ENCODE data around the gene AQP1. TPM values are rescaled to one million over a fixed set of nuclear protein-coding genes. Genes with fewer than 3 reads are reported as not detected.

AQP1 gene
- total RNA-seq, 1 donor from 2014 or later: not detected

GRCh38 chr7:30920021-30920583 lies 8.4 kb downstream of the AQP1 start:
- DNase-seq: peak; percentile 5
- Mint-ChIP-seq H3K4me1 (ENCODE audit: low read depth, unreplicated experiment) (peaks cover 5% of the 10 kb centered on the region), H3K9me3 (ENCODE audit: unreplicated experiment) (peaks cover 2% of the 10 kb centered on the region), H3K27ac (ENCODE audit: unreplicated experiment) (no peak overlapping the region), H3K27me3 (ENCODE audit: unreplicated experiment) (peaks cover 6% of the 10 kb centered on the region), H3K36me3 (ENCODE audit: unreplicated experiment) (no peaks in the 10 kb centered on the region), H3K4me3 (ENCODE audit: unreplicated experiment) (no peak overlapping the region)
- no peak for TF ChIP-seq CTCF (IDR thresholded peaks at IDR 0.05; ENCODE audit: partially characterized antibody, unreplicated experiment)

GRCh38 chr7:30920584-30921539 lies 9.2 kb downstream of the AQP1 start:
- H3K4me1 Mint-ChIP-seq (ENCODE audit: low read depth, unreplicated experiment): peaks cover 5% of the 10 kb centered on the region
- no peak overlapping the region for H3K27ac Mint-ChIP-seq (ENCODE audit: unreplicated experiment)
- H3K36me3 Mint-ChIP-seq (ENCODE audit: unreplicated experiment): no peaks in the 10 kb centered on the region
- H3K4me3 Mint-ChIP-seq (ENCODE audit: unreplicated experiment): no peak overlapping the region
- H3K9me3 Mint-ChIP-seq (ENCODE audit: unreplicated experiment): peaks cover 2% of the 10 kb centered on the region
- DNase-seq: peak; percentile 9
- H3K27me3 Mint-ChIP-seq (ENCODE audit: unreplicated experiment): peaks cover 6% of the 10 kb centered on the region
- TF ChIP-seq CTCF (IDR thresholded peaks at IDR 0.05; ENCODE audit: partially characterized antibody, unreplicated experiment): no peak

GRCh38 chr7:30921540-30922401 lies 10.1 kb downstream of the AQP1 start:
- H3K4me3 Mint-ChIP-seq (ENCODE audit: unreplicated experiment): no peak overlapping the region
- H3K36me3 Mint-ChIP-seq (ENCODE audit: unreplicated experiment): no peaks in the 10 kb centered on the region
- DNase-seq: peak; percentile 6
- H3K27ac Mint-ChIP-seq (ENCODE audit: unreplicated experiment): no peak overlapping the region
- H3K27me3 Mint-ChIP-seq (ENCODE audit: unreplicated experiment): peaks cover 6% of the 10 kb centered on the region
- no peak for TF ChIP-seq CTCF (IDR thresholded peaks at IDR 0.05; ENCODE audit: partially characterized antibody, unreplicated experiment)
- H3K4me1 Mint-ChIP-seq (ENCODE audit: low read depth, unreplicated experiment): peaks cover 5% of the 10 kb centered on the region
- H3K9me3 Mint-ChIP-seq (ENCODE audit: unreplicated experiment): peaks cover 3% of the 10 kb centered on the region

- Mint-ChIP-seq H3K36me3 (ENCODE audit: unreplicated experiment) (no peaks in the 10 kb centered on the region), H3K27ac (ENCODE audit: unreplicated experiment) (no peak overlapping the region), H3K9me3 (ENCODE audit: unreplicated experiment) (peaks cover 3% of the 10 kb centered on the region), H3K27me3 (ENCODE audit: unreplicated experiment) (peaks cover 6% of the 10 kb centered on the region), H3K4me1 (ENCODE audit: low read depth, unreplicated experiment) (no peaks in the 10 kb centered on the region), H3K4me3 (ENCODE audit: unreplicated experiment) (no peak overlapping the region)
- TF ChIP-seq CTCF (IDR thresholded peaks at IDR 0.05; ENCODE audit: partially characterized antibody, unreplicated experiment): no peak
- peak; percentile 8 for DNase-seq
Observed at GRCh38 chr7:30922596-30922995, 10.9 kb downstream of the AQP1 start.

Data from glutamatergic neuron (in vitro differentiated cells).